HG03354 (cell line): Measurements from ENCODE around the gene LEMD1.

ENCODE experiments used
- ATAC-seq: cut with Tn5 transposase; IDR thresholded peaks from one replicate; pipeline ENCODE4 v1.9.1; 2021; ENCODE audit warnings: mild to moderate bottlenecking; ENCODE audit not compliant: unreplicated experiment, poor library complexity, severe bottlenecking

The LEMD1 gene

DNA sequence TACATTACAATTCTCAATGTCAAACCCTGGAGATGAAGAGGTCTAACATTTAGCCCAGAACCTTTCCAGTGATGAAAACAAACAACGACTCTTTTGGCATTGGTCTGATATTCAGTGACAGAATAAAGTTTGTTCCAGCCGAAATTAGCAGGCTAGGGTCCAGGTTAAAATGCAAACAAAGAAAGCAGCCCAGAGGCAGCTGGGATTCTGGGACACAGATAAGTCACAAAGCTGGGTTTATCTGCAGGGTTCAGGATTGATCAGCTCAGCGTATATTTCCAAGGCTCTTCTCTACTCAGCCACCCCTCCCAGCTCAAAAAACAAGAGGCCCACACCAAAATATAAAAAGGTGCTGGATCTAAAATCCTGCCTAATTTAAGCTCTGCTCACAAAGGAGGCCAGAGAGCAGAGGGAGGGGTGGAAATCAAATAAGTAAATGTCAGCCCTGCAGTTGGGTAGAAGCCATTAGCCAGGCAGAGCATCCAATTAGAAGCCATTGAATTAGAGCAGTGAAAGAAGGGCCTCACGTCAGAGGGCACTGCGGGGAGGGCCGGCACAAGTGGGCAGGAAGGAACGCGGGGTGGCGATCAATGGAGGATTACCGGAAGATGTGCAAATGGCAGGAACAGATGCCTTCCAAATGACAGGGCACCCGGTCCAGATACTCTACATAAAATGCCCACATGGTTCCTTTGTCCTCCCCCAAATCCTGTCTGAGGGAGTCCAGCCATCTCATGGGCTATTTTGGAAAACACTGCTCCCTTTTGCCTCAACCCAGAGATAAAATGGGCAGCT, 61.9 kb downstream of the LEMD1 start:
- no peak for ATAC-seq

- ATAC-seq: no peak
Observed at GRCh38 chr1:205358579-205358978, 63.3 kb downstream of the LEMD1 start.

- ATAC-seq: no peak
Observed at GRCh38 chr1:205357567-205357966, 64.3 kb downstream of the LEMD1 start.

GRCh38 chr1:205356440-205357139, 65.3 kb downstream of the LEMD1 start, which contains the start of gene KLHDC8A:
Gene KLHDC8A (minus strand): TSS chr1:205356922. CDS start chr1:205343604, 13,318 bp downstream.
- ATAC-seq: no peak

GRCh38 chr1:205355075-205355453, 66.8 kb downstream of the LEMD1 start:
- no peak for ATAC-seq

GRCh38 chr1:205354259-205355074, 67.4 kb downstream of the LEMD1 start:
- no peak for ATAC-seq

GRCh38 chr1:205353612-205354011, 68.2 kb downstream of the LEMD1 start:
- no peak for ATAC-seq

DNA sequence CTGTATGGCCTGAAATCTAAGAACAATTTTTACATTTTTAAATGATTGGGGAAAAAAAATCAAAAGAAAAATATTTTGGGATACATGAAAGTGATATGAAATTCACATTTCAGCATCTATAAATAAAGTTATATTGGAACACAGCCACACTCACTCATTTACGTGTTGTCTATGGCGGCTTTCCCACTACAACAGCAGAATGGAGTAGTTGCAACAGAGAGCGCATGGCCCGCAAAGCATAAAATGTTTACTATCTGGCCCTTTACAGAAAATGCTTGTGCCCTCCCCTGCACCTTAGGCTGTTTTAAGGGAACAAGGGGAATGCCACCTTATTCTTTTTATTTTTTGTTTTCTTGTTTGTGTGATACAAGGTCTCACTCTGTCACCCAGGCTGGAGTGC, 68.7 kb downstream of the LEMD1 start:
- no peak for ATAC-seq

GRCh38 chr1:205351984-205352713, 69.7 kb downstream of the LEMD1 start:
- ATAC-seq: no peak

- no peak for ATAC-seq
Observed at GRCh38 chr1:205350691-205351141, 71.1 kb downstream of the LEMD1 start.

- ATAC-seq: no peak
Observed at GRCh38 chr1:205350124-205350523, 71.7 kb downstream of the LEMD1 start.

DNA sequence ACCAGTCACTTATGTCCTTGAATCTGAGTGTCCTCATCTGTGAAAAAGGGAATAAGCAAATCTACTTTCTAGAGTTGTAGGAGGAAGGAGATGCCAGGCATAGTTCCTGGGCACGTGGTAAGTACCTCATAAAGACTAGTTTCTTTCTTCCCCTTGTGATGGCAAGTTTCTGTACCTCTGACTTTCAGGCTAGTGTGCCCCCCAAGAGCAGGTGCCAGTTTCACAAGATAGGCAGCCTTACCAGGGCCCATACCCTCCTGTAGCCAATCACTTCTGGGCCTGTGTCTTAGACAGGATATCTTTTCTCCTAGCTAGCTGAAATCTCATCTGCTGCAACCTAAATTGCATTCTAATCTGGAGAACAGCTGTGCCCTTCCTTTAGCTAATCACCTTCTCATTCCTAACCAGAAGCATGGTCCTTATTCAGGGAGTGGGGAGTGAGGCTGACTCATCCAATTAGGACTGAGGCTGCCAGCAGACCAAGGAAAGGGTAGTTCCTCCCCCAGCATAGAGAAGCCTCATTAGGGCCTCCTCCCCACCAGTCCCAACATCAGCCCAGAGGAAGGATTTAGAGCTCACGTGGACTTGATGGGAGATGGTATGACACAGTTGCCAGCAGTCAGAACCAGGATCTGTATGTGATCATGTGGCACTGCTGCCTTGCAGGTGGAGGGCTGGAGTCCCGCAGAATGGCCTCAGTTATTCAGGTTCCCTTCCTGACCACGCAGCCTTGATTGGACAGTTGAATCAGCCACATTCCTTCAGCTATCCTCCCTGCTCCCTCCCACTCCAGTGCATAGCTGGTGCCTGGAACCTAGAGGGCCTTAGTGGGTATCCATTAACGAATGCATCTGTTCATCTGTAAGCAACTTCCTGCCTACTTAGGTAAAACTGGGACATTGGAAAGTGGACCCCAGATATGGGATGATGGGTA, 73.0 kb downstream of the LEMD1 start:
- ATAC-seq: no peak

- no peak for ATAC-seq
Observed at GRCh38 chr1:205346956-205347574, 74.8 kb downstream of the LEMD1 start.

DNA sequence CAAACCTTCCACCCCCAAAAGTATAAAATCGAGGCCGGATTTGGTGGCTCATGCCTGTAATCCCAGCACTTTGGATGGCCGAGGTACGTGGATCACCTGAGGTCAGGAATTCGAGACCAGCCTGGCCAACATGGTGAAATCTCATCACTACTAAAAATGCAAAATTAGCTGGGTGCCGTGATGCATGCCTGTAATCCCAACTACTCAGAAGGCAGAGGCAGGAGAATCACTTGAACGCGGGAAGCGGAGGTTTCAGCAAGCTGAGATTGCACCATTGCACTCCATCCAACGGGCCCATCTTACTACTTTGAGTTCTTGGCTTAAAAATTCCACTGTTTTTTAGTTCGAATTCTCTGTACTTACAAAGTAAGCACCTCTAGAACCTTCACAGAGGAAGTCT, 76.1 kb downstream of the LEMD1 start:
- no peak for ATAC-seq

DNA sequence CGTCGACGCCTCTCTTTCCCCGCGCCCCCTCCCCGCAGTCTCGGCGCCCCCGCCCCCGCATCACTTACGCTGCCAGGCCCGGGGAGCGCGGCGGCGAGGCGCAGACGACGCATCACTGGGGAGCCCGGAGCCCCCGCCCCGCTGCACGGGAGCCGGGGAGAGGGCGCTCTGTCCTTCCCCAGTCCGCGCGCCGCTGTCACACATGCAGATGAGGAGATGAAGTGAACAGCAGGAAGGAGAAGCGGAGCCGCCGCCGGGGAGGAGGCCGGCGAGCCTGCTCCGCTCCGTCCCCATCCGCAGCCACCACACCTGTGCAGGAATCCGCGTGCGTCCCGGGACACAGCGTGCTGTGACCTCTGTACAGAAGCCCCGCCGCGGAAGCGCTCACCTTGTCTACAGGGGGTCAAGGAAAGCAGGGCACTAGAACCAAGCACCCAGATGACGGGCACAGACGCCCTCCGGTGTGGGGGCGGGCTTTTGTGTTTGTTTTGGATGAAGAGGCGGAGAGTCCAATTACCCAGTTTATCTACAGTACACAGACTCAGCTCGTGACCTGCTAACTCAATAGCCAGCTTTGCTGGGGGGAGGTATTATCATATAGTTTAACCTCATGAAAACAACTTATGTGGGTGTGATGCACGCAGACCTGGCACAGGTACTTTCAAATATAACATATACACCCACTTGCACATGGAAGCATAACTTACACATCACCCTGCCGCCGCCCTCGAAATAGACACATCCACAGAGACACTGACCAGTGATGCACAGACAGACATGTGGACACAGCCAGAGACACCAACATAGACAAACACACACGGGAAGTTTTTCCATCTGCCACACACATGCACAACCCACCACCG, 77.6 kb downstream of the LEMD1 start:
- ATAC-seq: no peak

DNA sequence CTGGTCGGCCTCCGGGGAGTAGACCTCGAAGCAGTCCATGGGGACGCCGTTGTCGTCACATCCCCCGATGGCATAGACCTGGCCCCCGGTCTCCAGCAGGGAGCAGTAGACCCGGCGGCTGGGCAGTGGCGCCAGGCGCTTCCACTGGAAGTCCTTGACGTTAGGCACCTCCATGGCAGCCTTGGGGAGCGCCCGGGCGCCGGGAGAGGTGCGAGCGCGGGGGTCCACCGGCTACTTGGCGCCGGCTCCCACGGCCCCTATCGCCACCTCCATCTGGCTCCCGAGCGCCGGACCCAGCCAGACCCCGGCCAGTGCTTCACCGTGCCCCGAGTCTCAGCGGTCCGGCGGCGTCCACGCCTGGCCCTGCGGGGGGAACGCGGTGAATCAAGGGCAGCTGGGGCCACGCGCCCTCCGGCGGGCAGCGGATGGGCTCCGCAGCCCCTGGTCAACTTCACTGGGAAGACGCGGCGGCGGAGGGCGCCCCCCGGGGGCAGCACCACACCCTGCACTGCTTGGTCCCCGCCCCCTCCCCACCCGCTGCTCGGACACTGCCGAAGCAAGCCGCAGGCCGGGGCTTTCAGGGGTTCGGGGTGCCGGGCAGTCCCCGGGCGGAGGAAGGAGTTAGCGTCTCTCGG, 78.3 kb downstream of the LEMD1 start:
- ATAC-seq: no peak

DNA sequence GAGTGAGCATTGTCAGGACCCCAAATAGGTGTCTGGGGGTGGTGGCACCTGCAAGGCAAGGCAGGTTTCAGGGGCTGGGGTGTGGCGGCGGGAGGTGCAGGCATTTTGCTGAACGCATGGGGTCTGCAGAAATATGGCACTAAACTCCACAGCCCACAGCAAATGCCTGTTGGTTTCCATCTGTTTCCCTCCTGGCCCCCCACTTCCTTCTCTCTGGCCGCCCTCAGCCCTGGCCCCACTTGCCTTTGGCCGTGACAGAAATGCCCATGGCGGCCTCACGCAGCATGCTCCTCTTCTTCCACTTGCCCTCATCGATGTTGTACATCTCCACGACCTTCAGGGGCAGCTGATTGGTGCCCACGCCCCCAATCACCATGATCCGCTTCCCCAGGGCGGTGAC, 78.9 kb downstream of the LEMD1 start:
- ATAC-seq: no peak
